HCT116 (cell line): ENCODE data around the gene HTR3B.

ENCODE experiments used
- CTCF ChIP-seq, 3 experiments: fragments of 200-600 bp in 1 of 3; sonication (generic) in 1 of 3; IDR thresholded peaks in 2 of 3; conservative IDR thresholded peaks in 1 of 3; 2 replicates each; pipeline ENCODE4 v1.5.1; 2012 to 2017; ENCODE audit warnings: low read depth in 2 of 3, low read length in 2 of 3, antibody characterized with exemption in 1 of 3, borderline replicate concordance in 1 of 3, control low read depth in 1 of 3, mild to moderate bottlenecking in 1 of 3, mixed read lengths in 1 of 3, mixed run types in 1 of 3, moderate library complexity in 1 of 3; ENCODE audit not compliant: insufficient read depth in 1 of 3
- EZH2phosphoT487 ChIP-seq: fragments of 200-600 bp; IDR thresholded peaks from 2 replicates; pipeline ENCODE4 v1.6.1; 2018; ENCODE audit warnings: antibody characterized with exemption, borderline replicate concordance
- JUND ChIP-seq: IDR thresholded peaks from 2 replicates; pipeline ENCODE4 v1.6.1; 2012
- POLR2A ChIP-seq: IDR thresholded peaks from 2 replicates; pipeline ENCODE4 v1.7.0; 2011; ENCODE audit warnings: borderline replicate concordance; ENCODE audit not compliant: insufficient read depth, insufficient read length; ENCODE audit errors: extremely low read depth
- POLR2AphosphoS5 ChIP-seq: IDR thresholded peaks from 2 replicates; pipeline ENCODE4 v1.6.1; 2011; ENCODE audit warnings: mild to moderate bottlenecking, low read depth, low read length, moderate library complexity
- RAD21 ChIP-seq: IDR thresholded peaks from 2 replicates; pipeline ENCODE4 v1.6.1; 2012; ENCODE audit warnings: low read depth, mild to moderate bottlenecking
- TF ChIP-seq, protein P1 (sequence below): IDR thresholded peaks from 2 replicates; pipeline ENCODE4 v1.6.1; 2011; ENCODE audit warnings: mild to moderate bottlenecking, low read length, moderate library complexity; ENCODE audit not compliant: insufficient replicate concordance; ENCODE audit errors: extremely low read depth

- TF ChIP-seq CTCF (IDR thresholded peaks at IDR 0.05 in 2 of 3, conservative IDR thresholded peaks at IDR 0.05 in 1 of 3; ENCODE audit: borderline replicate concordance in 1 of 3, insufficient read depth in 1 of 3, low read depth in 2 of 3, low read length in 2 of 3) = no peak
- no peak for TF ChIP-seq JUND
- TF ChIP-seq, protein P1, sequence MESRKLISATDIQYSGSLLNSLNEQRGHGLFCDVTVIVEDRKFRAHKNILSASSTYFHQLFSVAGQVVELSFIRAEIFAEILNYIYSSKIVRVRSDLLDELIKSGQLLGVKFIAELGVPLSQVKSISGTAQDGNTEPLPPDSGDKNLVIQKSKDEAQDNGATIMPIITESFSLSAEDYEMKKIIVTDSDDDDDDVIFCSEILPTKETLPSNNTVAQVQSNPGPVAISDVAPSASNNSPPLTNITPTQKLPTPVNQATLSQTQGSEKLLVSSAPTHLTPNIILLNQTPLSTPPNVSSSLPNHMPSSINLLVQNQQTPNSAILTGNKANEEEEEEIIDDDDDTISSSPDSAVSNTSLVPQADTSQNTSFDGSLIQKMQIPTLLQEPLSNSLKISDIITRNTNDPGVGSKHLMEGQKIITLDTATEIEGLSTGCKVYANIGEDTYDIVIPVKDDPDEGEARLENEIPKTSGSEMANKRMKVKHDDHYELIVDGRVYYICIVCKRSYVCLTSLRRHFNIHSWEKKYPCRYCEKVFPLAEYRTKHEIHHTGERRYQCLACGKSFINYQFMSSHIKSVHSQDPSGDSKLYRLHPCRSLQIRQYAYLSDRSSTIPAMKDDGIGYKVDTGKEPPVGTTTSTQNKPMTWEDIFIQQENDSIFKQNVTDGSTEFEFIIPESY = no peak
- TF ChIP-seq EZH2phosphoT487 = no peak
- no peak for TF ChIP-seq POLR2A
- TF ChIP-seq POLR2AphosphoS5 = no peak
- TF ChIP-seq RAD21 = no peak
Measured at GRCh38 chr11:113989381-113989780, 84.8 kb downstream of the HTR3B start.
